Keratinocyte (primary cell): ENCODE data around the gene NINJ1. TPM values are rescaled to one million over a fixed set of nuclear protein-coding genes. Genes with fewer than 3 reads are reported as not detected.

ENCODE experiments used
- DNase-seq: peaks from one replicate; pipeline ENCODE4 v3.0.0-alpha.2; 2011; ENCODE audit warnings: low read depth, missing footprints, low spot score
- FAIRE-seq: peaks from 2 replicates; lab custom pipeline; 2011; peaks lifted over from hg19 to GRCh38; lab: Jason Lieb, UNC
- H2AFZ ChIP-seq: 2 replicates; pipeline ENCODE4 v1.6.0; 2012; ENCODE audit warnings: low read length, control low read depth, inconsistent platforms; ENCODE audit not compliant: control insufficient read depth
- H3K27ac ChIP-seq: 2 replicates; pipeline ENCODE4 v1.5.1; 2011; ENCODE audit warnings: low read length; ENCODE audit not compliant: control insufficient read depth, insufficient read depth
- H3K27me3 ChIP-seq: 3 replicates; pipeline ENCODE4 v1.6.0; 2011; ENCODE audit warnings: low read length; ENCODE audit not compliant: control insufficient read depth, insufficient read depth; ENCODE audit errors: extremely low read depth
- H3K36me3 ChIP-seq, 2 experiments: 2 replicates in 1 of 2; 3 replicates in 1 of 2; pipeline ENCODE4 v1.5.1; 2011; ENCODE audit warnings: low read length in 2 of 2, mild to moderate bottlenecking in 1 of 2; ENCODE audit not compliant: control insufficient read depth in 2 of 2, insufficient read depth in 2 of 2; ENCODE audit errors: extremely low read depth in 1 of 2
- H3K4me1 ChIP-seq: 3 replicates; pipeline ENCODE4 v1.5.1; 2011; ENCODE audit warnings: low read length; ENCODE audit not compliant: control insufficient read depth, insufficient read depth; ENCODE audit errors: extremely low read depth
- H3K4me2 ChIP-seq: 3 replicates; pipeline ENCODE4 v1.6.0; 2011; ENCODE audit warnings: low read depth, low read length; ENCODE audit not compliant: control insufficient read depth, insufficient read depth; ENCODE audit errors: extremely low read depth
- H3K4me3 ChIP-seq, 3 experiments: fragments of 200-600 bp in 1 of 3; sonication (generic) in 1 of 3; 2 replicates in 2 of 3; 3 replicates in 1 of 3; pipeline ENCODE4 v1.5.1; 2011 to 2016; ENCODE audit warnings: low read length in 3 of 3, mild to moderate bottlenecking in 3 of 3, control low read depth in 2 of 3, inconsistent platforms in 1 of 3, low read depth in 1 of 3, mixed read lengths in 1 of 3, mixed run types in 1 of 3, moderate library complexity in 1 of 3; ENCODE audit not compliant: control insufficient read depth in 2 of 3, insufficient read depth in 2 of 3; ENCODE audit errors: extremely low read depth in 1 of 3
- H3K79me2 ChIP-seq: 2 replicates; pipeline ENCODE4 v1.6.0; 2012; ENCODE audit warnings: low read length; ENCODE audit not compliant: control insufficient read depth, insufficient read depth
- H3K9ac ChIP-seq: 3 replicates; pipeline ENCODE4 v1.6.0; 2011; ENCODE audit warnings: low read length; ENCODE audit not compliant: control insufficient read depth, insufficient read depth; ENCODE audit errors: extremely low read depth
- H3K9me1 ChIP-seq: 3 replicates; pipeline ENCODE4 v1.6.0; 2011; ENCODE audit warnings: low read length; ENCODE audit not compliant: control insufficient read depth, insufficient read depth; ENCODE audit errors: extremely low read depth
- H3K9me3 ChIP-seq: 2 replicates; pipeline ENCODE4 v1.5.1; 2012; ENCODE audit warnings: low read depth, low read length; ENCODE audit not compliant: control insufficient read depth
- H4K20me1 ChIP-seq: 3 replicates; pipeline ENCODE4 v1.6.0; 2011; ENCODE audit warnings: low read length; ENCODE audit not compliant: control insufficient read depth, insufficient read depth; ENCODE audit errors: extremely low read depth
- CTCF ChIP-seq, 3 experiments: IDR thresholded peaks in 1 of 3; conservative IDR thresholded peaks in 1 of 3; optimal IDR thresholded peaks in 1 of 3; 2 replicates in 2 of 3; 3 replicates in 1 of 3; pipeline versions ENCODE3 to v1.5.1; 2011; ENCODE audit warnings: low read length in 3 of 3, mild to moderate bottlenecking in 3 of 3, moderate library complexity in 2 of 3, control low read depth in 1 of 3, inconsistent platforms in 1 of 3; ENCODE audit not compliant: insufficient read depth in 2 of 3; ENCODE audit errors: extremely low read depth in 1 of 3
- EZH2 ChIP-seq: IDR thresholded peaks from one replicate; pipeline ENCODE4 v1.6.1; 2012; ENCODE audit warnings: inconsistent platforms, mild to moderate bottlenecking, low read length, moderate library complexity
- dilution Hi-C: fragments of 300-500 bp; cut with MboI; formaldehyde crosslinking; loops from one replicate; pipeline ENCODE4 v1.7.0; 2020; ENCODE audit warnings: low sequenced_read_pairs; ENCODE audit not compliant: extremely low pct_ligation_motif_present
- polyA plus RNA-seq, 5 experiments: library from polyadenylated mRNA; depleted of rRNA in 3 of 5; stranded (reverse) in 3 of 5; stranded (forward) in 1 of 5; unstranded in 1 of 5; fragments of >200 nt; gene quantifications; 1 replicate in 1 of 5; 2 replicates in 3 of 5; 3 replicates in 1 of 5; pipeline versions ENCODE4 v1.2.1 to v1.2.3, GENCODE V29; 2011 to 2012; ENCODE audit warnings: missing spikeins in 2 of 5, low read depth in 1 of 5, low replicate concordance in 1 of 5

The NINJ1 gene
- polyA plus RNA-seq, 1 donor (not counting 4 experiments of a cell fraction or from before 2014, with no cell fraction given): 7.4 TPM

DNA sequence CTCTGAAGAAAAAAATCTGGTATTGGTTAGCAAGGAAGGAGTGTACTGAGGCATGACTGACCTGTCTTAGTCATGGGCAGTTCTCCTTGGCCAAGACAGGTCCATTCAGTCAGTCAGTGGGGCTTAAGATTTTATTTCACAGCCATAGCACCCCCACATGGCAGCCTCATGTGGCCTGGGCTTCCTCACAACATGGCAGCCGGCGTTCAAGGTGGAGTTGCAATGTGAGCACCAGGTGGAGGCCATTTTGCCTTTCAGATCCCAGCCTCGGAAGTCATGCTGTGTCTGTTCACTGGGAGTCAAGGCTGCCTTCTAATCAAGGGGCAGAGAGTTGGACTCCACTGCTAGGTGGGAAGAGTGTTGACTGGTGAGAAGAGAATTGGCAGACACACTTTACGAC is 48.4 kb downstream of the NINJ1 start:
- H3K4me3 ChIP-seq: no peak overlapping the region
- H3K4me1 ChIP-seq: no peaks in the 10 kb centered on the region
- TF ChIP-seq CTCF (optimal IDR thresholded peaks at IDR 0.05 in 1 of 3, IDR thresholded peaks at IDR 0.05 in 1 of 3, conservative IDR thresholded peaks at IDR 0.05 in 1 of 3; ENCODE audit: extremely low read depth in 1 of 3, insufficient read depth in 2 of 3, low read length in 3 of 3) (no peak), EZH2 (no peak)
- FAIRE-seq (no peak), DNase-seq (no peak)
- H3K9me3 ChIP-seq: peaks cover 11% of the 10 kb centered on the region
- dilution Hi-C loops: no loop called here
- H3K36me3 ChIP-seq: no peaks in the 10 kb centered on the region
- H3K79me2 ChIP-seq: no peaks in the 10 kb centered on the region
- H4K20me1 ChIP-seq: no peaks in the 10 kb centered on the region
- H3K9ac ChIP-seq: no peak overlapping the region
- H3K27me3 ChIP-seq: no peaks in the 10 kb centered on the region
- H3K4me2 ChIP-seq: no peak overlapping the region
- H3K27ac ChIP-seq: no peak overlapping the region
- no peak overlapping the region for H2AFZ ChIP-seq
- H3K9me1 ChIP-seq: no peaks in the 10 kb centered on the region

DNA sequence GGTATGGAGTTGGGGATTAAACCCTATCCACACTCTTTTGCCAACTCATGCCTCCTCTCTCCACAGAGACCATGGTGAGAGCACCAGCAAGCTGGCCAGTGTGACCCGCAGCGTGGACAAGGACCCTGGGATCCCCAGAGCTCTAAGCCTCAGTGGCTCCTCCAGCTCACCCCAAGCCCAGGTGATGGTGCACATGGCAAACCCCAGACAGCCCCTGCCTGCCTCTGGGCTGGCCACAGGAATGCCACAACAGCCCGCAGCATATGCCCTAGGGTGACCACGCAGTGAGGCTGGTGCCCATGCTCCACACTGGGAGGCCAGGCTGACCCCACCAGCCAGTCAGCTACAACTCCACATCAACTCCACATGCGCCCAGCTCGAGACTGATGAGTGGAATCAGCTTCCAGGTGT is 49.6 kb downstream of the NINJ1 start:
- Histone ChIP-seq H3K27ac (no peak overlapping the region), H4K20me1 (no peaks in the 10 kb centered on the region), H3K9ac (no peak overlapping the region), H3K4me2 (no peak overlapping the region), H3K79me2 (no peaks in the 10 kb centered on the region), H3K9me1 (no peaks in the 10 kb centered on the region), H3K4me1 (no peaks in the 10 kb centered on the region), H3K27me3 (no peaks in the 10 kb centered on the region), H3K4me3 (no peak overlapping the region), H3K36me3 (no peaks in the 10 kb centered on the region), H2AFZ (no peak overlapping the region), H3K9me3 (peaks cover 4% of the 10 kb centered on the region)
- TF ChIP-seq EZH2 (no peak), CTCF (optimal IDR thresholded peaks at IDR 0.05 in 1 of 3, IDR thresholded peaks at IDR 0.05 in 1 of 3, conservative IDR thresholded peaks at IDR 0.05 in 1 of 3; ENCODE audit: extremely low read depth in 1 of 3, insufficient read depth in 2 of 3, low read length in 3 of 3) (no peak)
- no peak for DNase-seq
- dilution Hi-C loops: no loop called here
- no peak for FAIRE-seq
